GM19455 (cell line): ENCODE data around the gene PLPPR3.

Source experiments
- ATAC-seq: cut with Tn5 transposase; IDR thresholded peaks from one replicate; pipeline ENCODE4 v1.9.1; 2021; ENCODE audit not compliant: unreplicated experiment

The PLPPR3 gene

GRCh38 chr19:810077-810855 lies 11.5 kb downstream of the PLPPR3 start:
- no peak for ATAC-seq

DNA sequence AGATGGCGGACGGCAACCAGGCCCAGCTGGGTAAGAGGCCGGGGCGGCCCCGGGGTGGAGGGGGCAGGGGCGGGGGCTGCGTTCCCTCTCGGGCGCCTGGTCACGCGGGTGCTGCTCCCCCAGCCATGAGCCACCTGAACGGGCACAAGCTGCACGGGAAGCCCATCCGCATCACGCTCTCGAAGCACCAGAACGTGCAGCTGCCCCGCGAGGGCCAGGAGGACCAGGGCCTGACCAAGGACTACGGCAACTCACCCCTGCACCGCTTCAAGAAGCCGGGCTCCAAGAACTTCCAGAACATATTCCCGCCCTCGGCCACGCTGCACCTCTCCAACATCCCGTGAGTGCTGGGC lies 13.4 kb downstream of the PLPPR3 start:
- no peak for ATAC-seq

DNA sequence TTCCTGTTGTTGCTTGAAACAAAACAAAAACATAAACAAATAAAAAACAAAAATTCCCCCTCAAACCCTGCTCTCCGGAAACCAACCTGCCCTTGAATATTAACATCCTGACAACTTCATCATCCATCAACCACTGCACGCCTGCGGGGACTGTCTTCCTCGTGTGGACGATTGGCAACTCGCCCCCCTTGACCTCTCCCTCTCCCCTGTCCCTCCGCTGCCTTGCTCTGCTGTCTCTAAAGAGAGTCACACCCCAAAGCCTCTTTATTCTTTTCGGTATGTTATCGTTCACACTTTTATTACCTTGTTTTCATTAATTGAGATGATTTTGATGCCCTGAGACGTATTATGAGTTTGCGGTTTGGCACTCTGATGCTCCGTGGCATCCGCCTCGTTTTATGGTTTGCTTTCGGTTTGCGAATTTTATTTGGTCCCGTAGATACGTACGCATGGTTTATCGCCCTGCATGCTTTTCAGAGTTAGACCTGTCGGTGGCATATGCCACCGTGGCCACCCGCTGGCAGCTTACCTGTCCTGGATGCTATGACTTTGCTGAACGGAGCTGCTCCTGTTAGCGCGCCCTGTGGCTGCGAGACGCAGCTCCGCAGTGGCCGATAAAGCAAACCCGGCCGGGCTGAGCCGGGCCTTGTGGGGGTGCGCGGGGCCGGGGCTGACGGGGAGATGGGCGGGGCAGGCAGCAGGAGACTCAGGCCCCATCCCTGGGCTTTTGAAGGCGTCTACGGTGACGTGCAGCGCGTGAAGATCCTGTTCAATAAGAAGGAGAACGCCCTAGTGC lies 13.9 kb downstream of the PLPPR3 start:
- no peak for ATAC-seq

DNA sequence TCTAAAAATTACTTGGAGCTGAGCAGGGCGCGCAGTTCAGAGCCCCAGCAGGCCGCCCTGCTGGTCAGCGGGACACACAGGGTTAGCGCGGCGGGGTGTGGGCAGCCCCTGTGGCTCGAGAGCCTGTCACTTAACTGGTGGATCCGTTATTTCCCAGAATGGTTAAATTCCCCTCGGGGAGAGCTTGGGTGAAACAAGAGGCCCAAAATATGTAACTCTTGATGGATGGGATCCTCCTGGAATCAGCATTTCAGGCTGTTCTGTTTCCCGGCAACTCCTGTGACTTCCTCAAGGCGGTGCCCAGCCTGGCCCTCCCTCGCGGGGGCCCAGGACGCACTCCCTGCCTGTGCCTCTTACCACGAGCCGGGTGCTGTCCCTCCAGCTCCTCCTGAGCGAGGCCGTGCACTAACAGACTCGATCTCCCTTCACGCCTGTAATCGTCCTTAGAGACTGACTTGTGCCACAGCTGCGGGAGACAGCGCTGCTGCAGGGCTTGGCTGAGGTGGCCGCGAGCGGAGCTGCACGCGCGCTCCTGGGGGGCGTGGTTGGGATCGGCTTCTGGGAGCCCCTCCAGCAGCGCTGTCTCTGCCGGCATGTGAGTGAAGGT lies 14.8 kb downstream of the PLPPR3 start:
- no peak for ATAC-seq

- no peak for ATAC-seq
These were observed 15.9 kb downstream of the PLPPR3 start for GRCh38 chr19:805600-806550.

DNA sequence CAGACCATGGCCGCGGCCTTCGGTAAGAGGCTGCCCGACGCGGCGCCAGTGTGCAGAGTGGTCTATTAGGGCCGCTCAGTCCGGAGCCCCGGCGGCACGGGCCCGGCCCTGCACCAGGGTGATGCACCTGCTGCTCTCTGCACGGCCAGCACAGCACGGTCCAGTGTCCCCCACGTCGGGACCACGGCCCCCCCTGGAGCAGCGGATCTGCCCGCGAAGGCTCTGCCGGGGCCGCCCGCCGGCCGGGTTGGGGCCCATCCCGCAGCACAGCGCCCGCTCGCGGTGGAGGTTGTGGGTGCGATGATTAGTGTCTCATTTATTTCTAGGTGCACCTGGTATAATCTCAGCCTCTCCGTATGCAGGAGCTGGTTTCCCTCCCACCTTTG lies 16.6 kb downstream of the PLPPR3 start:
- no peak for ATAC-seq

DNA sequence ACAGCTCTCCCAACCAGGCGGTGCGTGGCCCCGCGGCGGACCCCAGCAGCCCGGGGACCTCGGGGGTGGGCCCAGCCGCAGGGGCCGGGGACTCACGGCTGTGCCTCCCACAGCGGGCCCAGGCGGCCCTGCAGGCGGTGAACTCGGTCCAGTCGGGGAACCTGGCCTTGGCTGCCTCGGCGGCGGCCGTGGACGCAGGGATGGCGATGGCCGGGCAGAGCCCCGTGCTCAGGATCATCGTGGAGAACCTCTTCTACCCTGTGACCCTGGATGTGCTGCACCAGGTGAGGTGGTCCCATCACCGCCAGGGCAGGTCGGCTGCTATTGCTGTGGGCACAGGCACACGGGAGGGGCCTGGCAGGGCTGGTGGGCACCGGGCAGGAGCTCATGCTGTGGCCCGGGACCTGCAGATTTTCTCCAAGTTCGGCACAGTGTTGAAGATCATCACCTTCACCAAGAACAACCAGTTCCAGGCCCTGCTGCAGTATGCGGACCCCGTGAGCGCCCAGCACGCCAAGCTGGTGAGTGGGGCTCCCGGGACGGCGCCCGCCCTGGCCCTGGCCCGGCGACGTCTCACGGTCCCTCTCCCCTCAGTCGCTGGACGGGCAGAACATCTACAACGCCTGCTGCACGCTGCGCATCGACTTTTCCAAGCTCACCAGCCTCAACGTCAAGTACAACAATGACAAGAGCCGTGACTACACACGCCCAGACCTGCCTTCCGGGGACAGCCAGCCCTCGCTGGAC lies 17.2 kb downstream of the PLPPR3 start:
- no peak for ATAC-seq

DNA sequence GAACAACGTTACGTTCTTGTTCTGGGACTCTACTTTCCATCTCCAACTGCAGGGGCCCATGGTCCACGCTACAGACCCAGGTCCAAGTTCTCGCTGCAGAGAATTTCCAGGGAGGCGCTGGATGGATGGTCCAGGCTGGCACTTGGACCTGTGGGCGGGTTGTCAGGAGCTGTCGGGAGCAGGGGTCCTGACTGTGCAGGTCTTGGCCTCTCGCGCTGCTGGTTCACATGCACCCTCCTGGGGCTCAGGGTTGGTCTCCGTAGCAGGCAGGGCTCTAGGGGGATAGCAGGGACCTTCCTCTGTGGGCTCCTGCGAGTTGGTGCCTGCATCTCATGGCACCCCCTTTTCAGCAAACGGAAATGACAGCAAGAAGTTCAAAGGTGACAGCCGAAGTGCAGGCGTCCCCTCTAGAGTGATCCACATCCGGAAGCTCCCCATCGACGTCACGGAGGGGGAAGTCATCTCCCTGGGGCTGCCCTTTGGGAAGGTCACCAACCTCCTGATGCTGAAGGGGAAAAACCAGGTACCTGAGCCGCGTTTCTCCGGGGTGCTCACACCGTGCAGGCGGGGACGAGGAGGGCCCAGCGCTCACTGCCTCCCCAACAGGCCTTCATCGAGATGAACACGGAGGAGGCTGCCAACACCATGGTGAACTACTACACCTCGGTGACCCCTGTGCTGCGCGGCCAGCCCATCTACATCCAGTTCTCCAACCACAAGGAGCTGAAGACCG lies 17.9 kb downstream of the PLPPR3 start:
- ATAC-seq: no peak

- ATAC-seq: no peak
These were observed 18.6 kb downstream of the PLPPR3 start for GRCh38 chr19:803099-803561.

- ATAC-seq: no peak
These were observed 19.2 kb downstream of the PLPPR3 start for GRCh38 chr19:802498-803098.

GRCh38 chr19:801861-802497 lies 19.8 kb downstream of the PLPPR3 start:
- no peak for ATAC-seq

DNA sequence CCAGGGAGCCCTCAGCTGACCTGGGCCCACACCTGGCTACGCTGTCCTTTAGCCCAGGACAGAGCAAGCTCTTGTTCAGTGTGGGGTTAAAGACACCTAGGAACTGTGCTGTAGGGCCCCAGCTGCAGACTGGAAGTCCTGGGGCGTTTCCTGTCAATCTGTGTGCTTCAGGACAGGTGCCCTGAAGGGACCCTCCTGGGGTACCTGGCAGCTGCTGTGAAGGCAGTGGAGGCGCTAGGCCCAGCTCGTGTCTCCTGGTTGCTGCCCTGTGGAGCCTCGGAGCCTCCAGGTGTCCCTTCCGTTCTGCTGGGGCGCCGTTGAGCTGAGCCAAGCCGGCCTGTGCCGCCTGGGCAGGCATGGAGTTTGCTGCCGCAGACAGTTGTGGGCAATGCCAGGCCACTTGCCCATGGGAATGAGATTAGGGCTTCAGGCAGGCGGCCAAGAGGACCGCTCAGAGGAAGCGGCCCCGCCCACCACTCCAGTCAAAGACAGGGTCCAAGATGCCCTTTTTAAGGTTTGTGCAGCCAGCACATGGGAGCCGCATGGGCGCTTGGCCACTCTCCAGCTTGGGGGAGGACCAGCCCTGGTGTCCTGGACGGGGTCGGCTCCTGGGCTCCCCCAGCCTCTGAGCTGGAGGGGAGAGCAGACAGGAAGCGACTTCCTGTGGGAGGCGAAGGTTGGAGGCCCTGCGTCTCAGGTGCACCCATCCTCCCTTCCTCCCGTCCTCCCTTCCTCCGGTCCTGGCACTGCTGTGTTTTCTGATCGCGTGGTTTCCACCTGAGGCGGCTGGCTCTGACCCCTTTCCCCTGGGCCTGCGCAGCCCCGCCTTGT lies 20.5 kb downstream of the PLPPR3 start:
- ATAC-seq: no peak

- ATAC-seq: no peak
These were observed 21.3 kb downstream of the PLPPR3 start for GRCh38 chr19:800360-801029.

- no peak for ATAC-seq
These were observed 22.5 kb downstream of the PLPPR3 start for GRCh38 chr19:799076-799881.

DNA sequence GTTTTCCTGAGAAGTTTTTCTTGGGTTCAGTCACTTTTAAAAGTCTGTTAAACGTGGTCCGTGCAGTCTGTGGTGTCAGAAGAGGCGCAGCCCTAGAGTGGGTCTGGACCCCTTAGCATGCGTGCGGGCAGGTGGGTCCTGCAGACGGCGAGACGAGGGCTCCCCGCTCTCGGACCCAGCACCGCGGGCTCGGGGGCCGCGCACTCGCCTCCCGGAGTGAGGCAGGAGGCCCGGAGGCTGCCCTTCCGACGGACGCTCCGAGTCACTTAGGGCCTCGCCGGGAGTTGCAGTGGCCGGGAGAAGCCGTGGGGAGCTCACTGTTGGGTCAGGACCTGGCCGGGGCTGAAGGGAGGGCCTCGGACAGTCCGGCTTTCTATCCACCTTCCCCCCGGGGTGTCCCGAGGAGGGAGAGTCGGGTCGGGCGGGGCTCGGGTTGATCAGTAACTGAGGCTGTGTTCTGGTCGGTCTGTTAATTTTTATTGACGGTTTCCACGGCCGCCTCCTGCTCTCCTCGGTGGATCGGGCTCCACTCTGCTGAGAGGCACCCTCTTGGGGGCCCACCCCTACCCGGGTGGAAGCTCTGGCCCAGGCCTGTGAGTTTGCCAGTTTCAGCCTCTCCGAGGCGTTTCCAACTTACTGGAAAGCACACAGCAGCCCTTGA lies 23.2 kb downstream of the PLPPR3 start:
- ATAC-seq: no peak
